Erythroblast (primary cell): ENCODE measurements around the gene SLF2.

Experiments used
- DNase-seq, 2 experiments: peaks; one replicate each; lab custom pipeline; 2025; lab: John Stamatoyannopoulos, UW
- GATA1 ChIP-seq: IDR thresholded peaks from 2 replicates; pipeline ENCODE4 v1.6.1; 2011; ENCODE audit warnings: low read depth, mild to moderate bottlenecking, control low read depth, low read length, moderate library complexity
- POLR2A ChIP-seq: IDR thresholded peaks from 2 replicates; pipeline ENCODE4 v1.6.1; 2011; ENCODE audit warnings: mild to moderate bottlenecking, low read length

Gene SLF2

GRCh38 chr10:100980711-100981110 lies 67.9 kb downstream of the SLF2 start:
- no peak for TF ChIP-seq POLR2A
- no peak for TF ChIP-seq GATA1

GRCh38 chr10:100981178-100981772 lies 68.5 kb downstream of the SLF2 start:
- no peak for DNase-seq
- no peak for TF ChIP-seq GATA1
- TF ChIP-seq POLR2A: no peak

More at GRCh38 chr10:100980711-100981110, 67.9 kb downstream of the SLF2 start:
- no peak for DNase-seq

GRCh38 chr10:100982916-100983830 lies 70.4 kb downstream of the SLF2 start:
- no peak for TF ChIP-seq POLR2A
- TF ChIP-seq GATA1: no peak
- no peak for DNase-seq

- TF ChIP-seq GATA1 (no peak), POLR2A (no peak)
- no peak for DNase-seq
These were observed 71.3 kb downstream of the SLF2 start for GRCh38 chr10:100983868-100984671.

- no peak for DNase-seq
- TF ChIP-seq POLR2A (no peak), GATA1 (no peak)
These were observed 72.0 kb downstream of the SLF2 start for GRCh38 chr10:100984672-100985177.

GRCh38 chr10:100985336-100985735 lies 72.6 kb downstream of the SLF2 start:
- no peak for DNase-seq
- no peak for TF ChIP-seq GATA1
- TF ChIP-seq POLR2A: no peak

- DNase-seq: no peak
- TF ChIP-seq GATA1 (no peak), POLR2A (no peak)
These were observed 73.8 kb downstream of the SLF2 start for GRCh38 chr10:100986623-100986951.

- TF ChIP-seq GATA1 (no peak), POLR2A (peak; percentile 73)
- DNase-seq: peak; percentile 88 to 90
These were observed 74.4 kb downstream of the SLF2 start, which contains the start of the genes MRPL43 and TWNK for GRCh38 chr10:100986952-100987684. MRPL43 (minus strand) TSS chr10:100987497; CDS start chr10:100987443, 54 bp downstream. TWNK (plus strand) TSS chr10:100987543; CDS start chr10:100988211, 668 bp downstream.

GRCh38 chr10:100987685-100988049 lies 74.9 kb downstream of the SLF2 start:
- no peak for DNase-seq
- TF ChIP-seq POLR2A (peak; percentile 44), GATA1 (no peak)

GRCh38 chr10:100988166-100988565 lies 75.4 kb downstream of the SLF2 start:
- TF ChIP-seq GATA1 (no peak), POLR2A (no peak)
- no peak for DNase-seq

- DNase-seq: no peak
- no peak for TF ChIP-seq POLR2A
These were observed 76.3 kb downstream of the SLF2 start for GRCh38 chr10:100989088-100989487.

- DNase-seq: no peak
- TF ChIP-seq POLR2A (no peak), GATA1 (no peak)
These were observed 81.4 kb downstream of the SLF2 start for GRCh38 chr10:100993986-100994708.

GRCh38 chr10:100995181-100995580 lies 82.4 kb downstream of the SLF2 start:
- TF ChIP-seq GATA1 (no peak), POLR2A (no peak)
- DNase-seq: no peak
